BJ (cell line): ENCODE results near the gene TSPAN33. TPM values are rescaled to one million over a fixed set of nuclear protein-coding genes. Genes with fewer than 3 reads are reported as not detected.
"Not testable (repeated sequence)": the region's sequence is repeated elsewhere in the genome, so short reads cannot be mapped to it uniquely, and the experiment has no call there.

Experiments
- CTCF ChIA-PET: fragments of 350-600 bp; formaldehyde crosslinking; extraction: SDS; loops from one replicate; lab custom pipeline; 2021; ENCODE audit warnings: antibody characterized with exemption, inconsistent platforms; lab: Yijun Ruan, JAX
- POLR2A ChIA-PET: fragments of 300-600 bp; sonication (Branson Sonifier 250); formaldehyde crosslinking; extraction: SDS; loops from one replicate; lab custom pipeline; 2021; ENCODE audit warnings: antibody characterized with exemption; lab: Charles Lee
- DNase-seq: peaks from one replicate; pipeline ENCODE4 v3.0.0-alpha.2; 2011; ENCODE audit warnings: low read depth
- H3K27me3 ChIP-seq: 2 replicates; pipeline ENCODE4 v1.6.0; 2011; ENCODE audit warnings: low read length; ENCODE audit not compliant: control insufficient read depth, insufficient read depth
- H3K36me3 ChIP-seq: 2 replicates; pipeline ENCODE4 v1.5.1; 2011; ENCODE audit warnings: low read length; ENCODE audit not compliant: control insufficient read depth, insufficient read depth
- H3K4me3 ChIP-seq: 2 replicates; pipeline ENCODE4 v1.5.1; 2011; ENCODE audit warnings: low read depth, mild to moderate bottlenecking, control low read depth, low read length
- polyA plus RNA-seq: library from polyadenylated mRNA; depleted of rRNA; stranded (reverse); fragments of >200 nt; gene quantifications from 2 replicates; pipeline ENCODE4 v1.2.3, GENCODE V29; 2011; rRNA removed
- small RNA-seq: library from RNA; depleted of rRNA; stranded (forward); fragments of <200 nt; gene quantifications from one replicate; pipeline ENCODE3, GENCODE V24; 2012; ENCODE audit warnings: low replicate concordance, low read depth; ENCODE audit not compliant: insufficient read length
- TF ChIP-seq, protein P1 (sequence below): IDR thresholded peaks from 2 replicates; pipeline ENCODE4 v1.5.1; 2011; ENCODE audit warnings: low read depth, mild to moderate bottlenecking, control low read depth, inconsistent platforms, low read length, moderate library complexity; ENCODE audit not compliant: insufficient read depth

The TSPAN33 gene
- polyA plus RNA-seq, 1 experiment, result 0.29 TPM

DNA sequence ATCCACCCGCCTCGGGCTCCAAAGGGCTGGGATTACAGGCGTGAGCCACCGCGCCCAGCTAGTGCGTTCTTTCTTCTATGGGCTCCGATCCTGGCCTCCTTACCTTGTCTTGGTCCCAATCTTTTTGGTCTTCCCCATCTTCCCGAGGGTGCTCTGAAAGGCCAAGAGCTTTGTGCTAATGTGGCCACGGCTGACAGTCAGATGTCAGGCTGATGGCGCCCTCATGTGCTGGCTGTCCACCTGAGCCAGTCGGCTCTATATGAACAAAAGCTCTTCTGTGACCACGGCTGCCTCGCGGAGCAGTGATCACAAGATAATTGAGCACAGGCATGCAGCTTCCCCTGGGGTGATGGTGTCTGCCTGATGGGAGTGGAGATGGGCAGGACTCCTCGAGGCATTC is 69.3 kb downstream of the TSPAN33 start:
- no peak for DNase-seq
- POLR2A ChIA-PET, result no interaction called here

DNA sequence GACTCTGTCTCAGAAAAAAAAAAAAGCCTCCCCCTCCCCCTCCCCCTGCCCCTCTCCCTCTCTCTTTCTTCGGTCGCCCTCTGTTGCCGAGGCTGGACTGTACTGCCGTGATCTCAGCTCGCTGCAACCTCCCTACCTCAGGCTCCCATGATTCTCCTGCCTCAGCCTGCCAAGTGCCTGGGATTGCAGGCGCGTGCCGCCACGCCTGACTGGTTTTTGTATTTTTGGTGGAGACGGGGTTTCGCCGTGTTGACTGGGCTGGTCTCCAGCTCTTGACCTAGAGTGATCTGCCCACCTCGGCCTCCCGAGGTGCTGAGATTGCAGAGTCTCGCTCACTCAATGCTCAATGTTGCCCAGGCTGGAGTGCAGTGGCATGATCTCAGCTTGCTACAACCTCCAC is 71.2 kb downstream of the TSPAN33 start:
- POLR2A ChIA-PET, DNase-seq, H3K4me3 ChIP-seq, H3K36me3 ChIP-seq, H3K27me3 ChIP-seq: not testable (repeated sequence)
- CTCF ChIA-PET, result interaction anchor here (0.9 to 10.1 kb wide), 4 partner anchors 21 to 83 kb away, joined by 3 to 186 read pairs (median 4); no protein-coding TSS in a partner anchor

More for the DNA sequence above, 69.3 kb downstream of the TSPAN33 start:
- TF ChIP-seq, protein P1, sequence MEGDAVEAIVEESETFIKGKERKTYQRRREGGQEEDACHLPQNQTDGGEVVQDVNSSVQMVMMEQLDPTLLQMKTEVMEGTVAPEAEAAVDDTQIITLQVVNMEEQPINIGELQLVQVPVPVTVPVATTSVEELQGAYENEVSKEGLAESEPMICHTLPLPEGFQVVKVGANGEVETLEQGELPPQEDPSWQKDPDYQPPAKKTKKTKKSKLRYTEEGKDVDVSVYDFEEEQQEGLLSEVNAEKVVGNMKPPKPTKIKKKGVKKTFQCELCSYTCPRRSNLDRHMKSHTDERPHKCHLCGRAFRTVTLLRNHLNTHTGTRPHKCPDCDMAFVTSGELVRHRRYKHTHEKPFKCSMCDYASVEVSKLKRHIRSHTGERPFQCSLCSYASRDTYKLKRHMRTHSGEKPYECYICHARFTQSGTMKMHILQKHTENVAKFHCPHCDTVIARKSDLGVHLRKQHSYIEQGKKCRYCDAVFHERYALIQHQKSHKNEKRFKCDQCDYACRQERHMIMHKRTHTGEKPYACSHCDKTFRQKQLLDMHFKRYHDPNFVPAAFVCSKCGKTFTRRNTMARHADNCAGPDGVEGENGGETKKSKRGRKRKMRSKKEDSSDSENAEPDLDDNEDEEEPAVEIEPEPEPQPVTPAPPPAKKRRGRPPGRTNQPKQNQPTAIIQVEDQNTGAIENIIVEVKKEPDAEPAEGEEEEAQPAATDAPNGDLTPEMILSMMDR, result no peak
- no peaks in the 10 kb centered on the region for H3K27me3 ChIP-seq
- peaks cover 8% of the 10 kb centered on the region for H3K36me3 ChIP-seq
- no peak overlapping the region for H3K4me3 ChIP-seq
- CTCF ChIA-PET, result interaction anchor here (0.6 to 10.1 kb wide), 10 partner anchors 16 to 1468 kb away, joined by 3 to 186 read pairs (median 4); no protein-coding TSS in a partner anchor

DNA sequence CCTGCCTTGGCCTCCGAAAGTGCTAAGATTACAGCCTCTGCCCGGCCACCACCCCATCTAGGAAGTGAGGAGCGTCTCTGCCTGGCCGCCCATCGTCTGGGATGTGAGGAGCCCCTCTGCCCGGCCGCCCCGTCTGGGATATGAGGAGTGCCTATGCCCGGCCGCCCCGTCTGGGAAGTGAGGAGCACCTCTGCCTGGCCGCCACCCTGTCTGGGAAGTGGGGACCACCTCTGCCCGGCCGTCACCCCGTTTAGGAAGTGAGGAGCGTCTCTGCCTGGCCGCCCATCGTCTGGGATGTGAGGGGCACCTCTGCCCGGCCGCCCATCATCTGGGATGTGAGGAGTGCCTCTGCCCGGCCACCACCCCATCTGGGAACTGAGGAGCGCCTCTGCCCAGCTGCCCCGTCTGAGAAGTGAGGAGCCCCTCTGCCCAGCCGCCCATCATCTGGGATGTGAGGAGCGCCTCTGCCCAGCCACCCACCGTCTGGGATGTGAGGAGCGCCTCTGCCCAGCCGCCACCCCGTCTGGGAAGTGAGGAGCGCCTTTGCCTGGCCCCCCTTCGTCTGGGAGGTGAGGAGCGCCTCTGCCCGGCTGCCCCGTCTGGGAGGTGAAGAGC is 71.7 kb downstream of the TSPAN33 start:
- POLR2A ChIA-PET, result not testable (repeated sequence)

DNA sequence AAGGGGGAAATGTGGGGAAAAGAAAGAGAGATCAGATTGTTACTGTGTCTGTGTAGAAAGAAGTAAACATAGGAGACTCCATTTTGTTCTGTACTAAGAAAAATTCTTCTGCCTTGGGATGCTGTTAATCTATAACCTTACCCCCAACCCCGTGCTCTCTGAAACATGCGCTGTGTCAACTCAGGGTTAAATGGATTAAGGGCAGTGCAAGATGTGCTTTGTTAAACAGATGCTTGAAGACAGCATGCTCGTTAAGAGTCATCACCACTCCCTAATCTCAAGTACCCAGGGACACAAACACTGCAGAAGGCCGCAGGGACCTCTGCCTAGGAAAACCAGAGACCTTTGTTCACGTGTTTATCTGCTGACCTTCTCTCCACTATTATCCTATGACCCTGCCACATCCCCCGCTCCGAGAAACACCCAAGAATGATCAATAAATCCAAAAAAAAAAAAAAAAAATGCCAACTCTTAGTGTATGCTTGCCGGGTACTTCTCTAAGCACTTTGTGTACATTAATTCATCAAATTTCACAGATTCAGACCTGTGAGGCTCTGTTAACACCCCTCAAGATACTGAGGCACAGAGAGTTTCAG is 72.4 kb downstream of the TSPAN33 start:
- H3K27me3 ChIP-seq, H3K36me3 ChIP-seq, POLR2A ChIA-PET, H3K4me3 ChIP-seq, DNase-seq: not testable (repeated sequence)
- CTCF ChIA-PET, result interaction anchor here (1.4 to 5.6 kb wide), 12 partner anchors 7 to 608 kb away, joined by 3 to 112 read pairs (median 23); no protein-coding TSS in a partner anchor

More for the DNA sequence above, 71.7 kb downstream of the TSPAN33 start:
- H3K36me3 ChIP-seq, DNase-seq, H3K4me3 ChIP-seq, H3K27me3 ChIP-seq: not testable (repeated sequence)
- CTCF ChIA-PET, result interaction anchor here (1.4 to 10.1 kb wide), 2 partner anchors 52 to 81 kb away, joined by 4 to 186 read pairs; no protein-coding TSS in a partner anchor

DNA sequence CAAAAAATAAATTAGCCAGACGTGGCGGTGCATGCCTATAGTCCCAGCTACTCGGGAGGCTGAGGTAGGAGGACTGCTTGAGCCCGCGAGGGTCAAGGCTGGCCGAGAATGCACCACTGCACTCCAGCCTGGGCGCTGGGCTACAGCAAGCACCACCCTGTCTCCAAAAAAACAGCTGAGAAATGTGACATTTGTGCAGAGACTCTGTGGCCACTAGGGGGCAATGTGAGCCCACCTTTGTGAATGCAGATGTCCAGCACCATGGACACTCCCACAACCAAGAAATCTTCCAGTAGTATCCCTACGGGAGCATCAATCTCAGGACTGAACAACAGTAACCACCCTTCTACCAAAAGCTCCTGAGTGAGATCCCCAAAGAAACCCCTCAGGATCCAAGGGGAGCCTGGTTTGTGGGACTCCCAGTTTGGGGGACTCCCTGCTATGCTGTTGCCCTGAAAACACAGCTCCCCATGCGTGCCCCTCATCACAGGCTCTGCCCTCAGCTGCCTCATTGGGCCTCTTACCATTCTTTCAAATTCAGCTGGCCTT is 74.1 kb downstream of the TSPAN33 start:
- no peak for DNase-seq
- no peak overlapping the region for H3K4me3 ChIP-seq
- H3K27me3 ChIP-seq, result no peaks in the 10 kb centered on the region
- TF ChIP-seq, protein P1, result peak; percentile 85
- CTCF ChIA-PET, result interaction anchor here (0.6 to 5.6 kb wide), 56 partner anchors 9 to 795 kb away, joined by 3 to 112 read pairs (median 5); partner anchors contain the start of gene SMO
- no peaks in the 10 kb centered on the region for H3K36me3 ChIP-seq
- POLR2A ChIA-PET, result no interaction called here

DNA sequence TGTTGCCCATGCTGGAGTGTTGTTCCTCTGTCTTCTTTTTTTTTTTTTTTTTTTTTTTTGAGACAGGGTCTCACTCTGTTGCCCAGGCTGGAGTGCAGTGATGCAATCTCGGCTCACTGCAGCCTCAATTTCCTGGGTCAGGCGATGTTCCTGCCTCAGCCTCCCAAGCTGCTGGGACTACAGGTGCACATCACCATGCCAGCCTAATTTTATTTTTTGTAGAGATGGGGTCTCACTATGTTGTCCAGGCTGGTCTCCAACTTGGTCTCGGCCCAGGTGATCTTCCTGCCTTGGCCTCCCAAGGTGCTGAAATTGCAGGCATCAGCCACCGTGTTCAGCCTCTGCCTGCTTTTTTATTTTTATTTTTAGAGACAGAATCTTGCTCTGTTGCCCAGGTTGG is 74.7 kb downstream of the TSPAN33 start:
- H3K36me3 ChIP-seq, DNase-seq, H3K27me3 ChIP-seq, H3K4me3 ChIP-seq, POLR2A ChIA-PET: not testable (repeated sequence)
- CTCF ChIA-PET, result interaction anchor here (0.6 to 5.6 kb wide), 42 partner anchors 9 to 794 kb away, joined by 3 to 112 read pairs (median 7); partner anchors contain the start of gene SMO

Small RNAs within 50 kb of the gene (small RNA-seq; reads per million reads assigned to genes)
- not detected for gene RNY1P11

Other genes starting within 250 kb of the TSPAN33 start
- 0.02 TPM in 1 of 2 replicates, not detected in the other for gene KCP, start 234.0 kb upstream of the TSPAN33 start, polyA plus RNA-seq
- gene IRF5, start 206.8 kb upstream of the TSPAN33 start, polyA plus RNA-seq, result 0.26 and 0.36 TPM in 2 replicates
- 36.2 and 43.5 TPM in 2 replicates for gene TNPO3, start 89.6 kb upstream of the TSPAN33 start, polyA plus RNA-seq
- gene SMO, start 43.9 kb downstream of the TSPAN33 start, polyA plus RNA-seq, result 7.6 and 10.8 TPM in 2 replicates
- gene AHCYL2, start 80.3 kb downstream of the TSPAN33 start, polyA plus RNA-seq, result 7.8 and 11.4 TPM in 2 replicates